Lung (tissue), 12 donors: Measurements from ENCODE around the gene RPS17. TPM values are rescaled to one million over a fixed set of nuclear protein-coding genes. Genes with fewer than 3 reads are reported as not detected.

Experiments
- ATAC-seq: fragments of 200-7000 bp; cut with Tn5 transposase; one replicate; pipeline ENCODE4 v1.9.1; 2020; ENCODE audit warnings: moderate number of reproducible peaks; ENCODE audit not compliant: insufficient read depth, low FRiP score
- DNase-seq, 3 donors: peaks; one replicate each; pipeline ENCODE4 v3.0.0-alpha.2; 2013 to 2017
- H3K27ac ChIP-seq, 2 donors: one replicate each; pipeline ENCODE4 v1.5.1; 2013; ENCODE audit warnings: mild to moderate bottlenecking in 2 of 2, moderate library complexity in 2 of 2, control low read depth in 1 of 2, inconsistent platforms in 1 of 2, low read depth in 1 of 2, low read length in 1 of 2
- H3K27me3 ChIP-seq, 3 donors: one replicate each; pipeline ENCODE4 v1.5.1; 2013; ENCODE audit warnings: low read length in 2 of 3; ENCODE audit not compliant: control insufficient read depth in 3 of 3, insufficient read depth in 3 of 3
- H3K36me3 ChIP-seq, 4 donors: one replicate each; pipeline ENCODE4 v1.5.1; 2013; ENCODE audit warnings: low read length in 4 of 4, mild to moderate bottlenecking in 1 of 4, moderate library complexity in 1 of 4; ENCODE audit not compliant: control insufficient read depth in 4 of 4, insufficient read depth in 4 of 4
- H3K4me1 ChIP-seq, 5 donors: one replicate each; pipeline ENCODE4 v1.5.1; 2013; ENCODE audit warnings: low read length in 5 of 5, mild to moderate bottlenecking in 2 of 5, moderate library complexity in 1 of 5; ENCODE audit not compliant: control insufficient read depth in 5 of 5, insufficient read depth in 5 of 5
- H3K4me3 ChIP-seq: one replicate; pipeline ENCODE4 v1.5.1; 2013; ENCODE audit warnings: mild to moderate bottlenecking, control low read depth, moderate library complexity
- H3K9ac ChIP-seq, 2 donors: one replicate each; pipeline ENCODE4 v1.5.1; 2013; ENCODE audit warnings: low read length in 2 of 2, control low read depth in 1 of 2; ENCODE audit not compliant: insufficient read depth in 1 of 2
- H3K9me3 ChIP-seq, 4 donors: one replicate each; pipeline ENCODE4 v1.5.1; 2013; ENCODE audit warnings: low read length in 3 of 4, mild to moderate bottlenecking in 1 of 4, moderate library complexity in 1 of 4; ENCODE audit not compliant: control insufficient read depth in 4 of 4, insufficient read depth in 3 of 4
- CTCF ChIP-seq: IDR thresholded peaks from 2 replicates; pipeline ENCODE4 v1.5.1; 2012; ENCODE audit warnings: mild to moderate bottlenecking; ENCODE audit errors: control extremely low read depth, extremely low read depth
- WGBS, 2 donors: extraction: QIAGEN DNeasy Blood & Tissue Kit; methylation state at CpG; one replicate each; pipeline ENCODE4 v1.1.7; 2013; 5-methylcytosine and 5-hydroxymethylcytosine counted together
- polyA plus RNA-seq, 2 donors: library from polyadenylated mRNA; stranded (reverse); fragments of 200-250 nt; gene quantifications; one replicate each; pipeline ENCODE4 v1.2.1, GENCODE V29; 2013
- total RNA-seq, 2 donors: library from RNA; depleted of rRNA in 1 of 2; stranded (reverse); fragments of >200 nt in 1 of 2; gene quantifications; one replicate each; pipeline ENCODE4 v1.2.1, GENCODE V29; 2014 to 2021
- donor health status: control.
- donor health status: control.
- donor health status: Bipolar disorder and iron deficiency.
- donor health status: healthy.
- donor health status: DM: yes; HTN: yes; CAD: no.

RPS17 gene
- total and polyA plus RNA-seq, 4 donors, result 1,181 to 4,573 (median 2,417) TPM

- H3K4me1 ChIP-seq, result no peaks in the 10 kb centered on the region
- H3K27me3 ChIP-seq, result no peaks in the 10 kb centered on the region
- H3K27ac ChIP-seq, result no peak overlapping the region
- H3K36me3 ChIP-seq, result peaks cover 0 to 11% (median 2%) of the 10 kb centered on the region in 4 donors
- 91 to 93% methylated on average over 9 of the region's 9 CpGs for WGBS, 2 donors
- TF ChIP-seq CTCF, result no peak
- ATAC-seq (no peak), DNase-seq (no peak)
- peaks cover 0 to 3% (median 0%) of the 10 kb centered on the region in 4 donors for H3K9me3 ChIP-seq
- no peak overlapping the region for H3K4me3 ChIP-seq
- H3K9ac ChIP-seq, result no peak overlapping the region
Observed at GRCh38 chr15:82549199-82549665, 9.0 kb upstream of the RPS17 start.

GRCh38 chr15:82548700-82549099, 8.4 kb upstream of the RPS17 start:
- ATAC-seq, result no peak
- no peaks in the 10 kb centered on the region for H3K27me3 ChIP-seq
- WGBS, 2 donors, result 91 to 94% methylated on average over 2 of the region's 2 CpGs
- TF ChIP-seq CTCF, result no peak
- peaks cover 0 to 3% (median 0%) of the 10 kb centered on the region in 4 donors for H3K9me3 ChIP-seq
- no peak overlapping the region for H3K4me3 ChIP-seq
- no peak overlapping the region for H3K27ac ChIP-seq
- H3K4me1 ChIP-seq, result peaks cover 0 to 5% (median 0%) of the 10 kb centered on the region in 5 donors
- no peak overlapping the region for H3K9ac ChIP-seq
- peaks cover 0 to 11% (median 2%) of the 10 kb centered on the region in 4 donors for H3K36me3 ChIP-seq
- no peak for DNase-seq

- 74 to 87% methylated on average over 6 of the region's 6 CpGs for WGBS, 2 donors
- no peak for ATAC-seq
- DNase-seq, result no peak
- H3K9ac ChIP-seq, result no peak overlapping the region
- peaks cover 0 to 4% (median 0%) of the 10 kb centered on the region in 4 donors for H3K36me3 ChIP-seq
- H3K4me3 ChIP-seq, result no peak overlapping the region
- H3K27ac ChIP-seq, result no peak overlapping the region
- H3K4me1 ChIP-seq, result peaks cover 0 to 22% (median 5%) of the 10 kb centered on the region in 5 donors
- no peaks in the 10 kb centered on the region for H3K27me3 ChIP-seq
- H3K9me3 ChIP-seq, result peaks cover 0 to 3% (median 0%) of the 10 kb centered on the region in 4 donors
- TF ChIP-seq CTCF, result no peak
Observed at GRCh38 chr15:82545478-82545877, 5.2 kb upstream of the RPS17 start.

GRCh38 chr15:82545002-82545401, 4.7 kb upstream of the RPS17 start:
- H3K36me3 ChIP-seq, result peaks cover 0 to 4% (median 0%) of the 10 kb centered on the region in 4 donors
- H3K27me3 ChIP-seq, result no peaks in the 10 kb centered on the region
- H3K9me3 ChIP-seq, result peaks cover 0 to 3% (median 0%) of the 10 kb centered on the region in 4 donors
- no peak overlapping the region for H3K27ac ChIP-seq
- H3K9ac ChIP-seq, result no peak overlapping the region
- H3K4me3 ChIP-seq, result no peak overlapping the region
- peaks cover 0 to 22% (median 5%) of the 10 kb centered on the region in 5 donors for H3K4me1 ChIP-seq
- TF ChIP-seq CTCF, result no peak
- DNase-seq (no peak), ATAC-seq (no peak)
- 62 to 74% methylated on average over 3 of the region's 3 CpGs for WGBS, 2 donors
